ENCODE data around the gene ZNF407.

DNA sequence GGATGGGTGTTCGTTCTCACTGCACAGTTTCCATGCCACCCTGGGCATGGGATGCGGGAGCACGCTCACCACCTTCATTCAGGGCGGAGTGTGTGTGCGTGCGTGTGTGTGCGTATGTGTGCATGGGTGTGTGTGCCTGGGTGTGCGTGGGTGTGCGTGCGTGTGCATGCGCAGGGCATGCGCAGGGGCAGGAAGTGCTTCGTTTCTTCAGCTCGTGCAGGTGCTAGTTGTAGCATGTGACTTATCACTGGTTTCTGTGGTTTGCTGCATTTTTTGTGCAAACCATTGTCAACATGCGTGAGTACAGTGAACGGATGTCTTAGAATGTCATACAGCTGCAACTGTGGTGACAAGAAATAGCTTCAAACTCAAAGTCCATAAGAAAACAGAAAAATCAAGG, 431.8 kb downstream of the ZNF407 start:
- TF ChIP-seq, protein P1, sequence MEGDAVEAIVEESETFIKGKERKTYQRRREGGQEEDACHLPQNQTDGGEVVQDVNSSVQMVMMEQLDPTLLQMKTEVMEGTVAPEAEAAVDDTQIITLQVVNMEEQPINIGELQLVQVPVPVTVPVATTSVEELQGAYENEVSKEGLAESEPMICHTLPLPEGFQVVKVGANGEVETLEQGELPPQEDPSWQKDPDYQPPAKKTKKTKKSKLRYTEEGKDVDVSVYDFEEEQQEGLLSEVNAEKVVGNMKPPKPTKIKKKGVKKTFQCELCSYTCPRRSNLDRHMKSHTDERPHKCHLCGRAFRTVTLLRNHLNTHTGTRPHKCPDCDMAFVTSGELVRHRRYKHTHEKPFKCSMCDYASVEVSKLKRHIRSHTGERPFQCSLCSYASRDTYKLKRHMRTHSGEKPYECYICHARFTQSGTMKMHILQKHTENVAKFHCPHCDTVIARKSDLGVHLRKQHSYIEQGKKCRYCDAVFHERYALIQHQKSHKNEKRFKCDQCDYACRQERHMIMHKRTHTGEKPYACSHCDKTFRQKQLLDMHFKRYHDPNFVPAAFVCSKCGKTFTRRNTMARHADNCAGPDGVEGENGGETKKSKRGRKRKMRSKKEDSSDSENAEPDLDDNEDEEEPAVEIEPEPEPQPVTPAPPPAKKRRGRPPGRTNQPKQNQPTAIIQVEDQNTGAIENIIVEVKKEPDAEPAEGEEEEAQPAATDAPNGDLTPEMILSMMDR (IDR thresholded peaks at IDR 0.05), result no peak
- TF ChIP-seq EZH2 (IDR thresholded peaks at IDR 0.05), result no peak
- TF ChIP-seq EZH2phosphoT487 (IDR thresholded peaks at IDR 0.05), result no peak

Data from neural progenitor cell (in vitro differentiated cells).